GM18909 (cell line): ENCODE measurements around the gene DAPK2.

Experiments
- ATAC-seq: cut with Tn5 transposase; IDR thresholded peaks from one replicate; pipeline ENCODE4 v1.9.1; 2021; ENCODE audit warnings: mild to moderate bottlenecking; ENCODE audit not compliant: unreplicated experiment, poor library complexity

Gene DAPK2

DNA sequence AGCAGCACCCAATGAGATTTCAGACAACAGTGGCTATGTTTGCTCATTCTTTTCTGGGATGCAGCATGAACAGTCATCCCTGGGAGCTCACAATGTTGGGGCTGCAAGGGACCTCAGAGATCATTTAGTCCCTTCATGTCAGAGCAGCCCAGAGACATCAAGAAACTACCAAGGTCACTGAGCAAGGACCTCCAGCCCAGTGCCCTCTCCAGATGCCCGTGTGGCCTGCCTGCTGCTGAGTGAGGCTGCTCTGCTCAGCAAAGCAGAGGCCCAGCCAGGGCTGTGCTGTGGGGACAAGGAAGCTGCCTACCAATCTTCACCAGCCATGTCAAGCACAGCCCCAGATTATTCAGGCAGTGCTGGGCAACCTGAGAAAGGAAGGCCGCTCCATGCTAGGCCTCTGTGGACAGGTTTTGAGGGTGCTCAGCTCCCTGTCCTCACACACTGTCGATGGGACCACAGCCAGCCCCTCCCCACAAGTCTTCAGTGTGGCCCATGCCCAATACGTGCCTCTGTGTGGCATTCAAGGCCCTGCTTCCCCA, 99.7 kb downstream of the DAPK2 start:
- no peak for ATAC-seq

- ATAC-seq = no peak
Measured at GRCh38 chr15:63945838-63946298, 100.4 kb downstream of the DAPK2 start.

DNA sequence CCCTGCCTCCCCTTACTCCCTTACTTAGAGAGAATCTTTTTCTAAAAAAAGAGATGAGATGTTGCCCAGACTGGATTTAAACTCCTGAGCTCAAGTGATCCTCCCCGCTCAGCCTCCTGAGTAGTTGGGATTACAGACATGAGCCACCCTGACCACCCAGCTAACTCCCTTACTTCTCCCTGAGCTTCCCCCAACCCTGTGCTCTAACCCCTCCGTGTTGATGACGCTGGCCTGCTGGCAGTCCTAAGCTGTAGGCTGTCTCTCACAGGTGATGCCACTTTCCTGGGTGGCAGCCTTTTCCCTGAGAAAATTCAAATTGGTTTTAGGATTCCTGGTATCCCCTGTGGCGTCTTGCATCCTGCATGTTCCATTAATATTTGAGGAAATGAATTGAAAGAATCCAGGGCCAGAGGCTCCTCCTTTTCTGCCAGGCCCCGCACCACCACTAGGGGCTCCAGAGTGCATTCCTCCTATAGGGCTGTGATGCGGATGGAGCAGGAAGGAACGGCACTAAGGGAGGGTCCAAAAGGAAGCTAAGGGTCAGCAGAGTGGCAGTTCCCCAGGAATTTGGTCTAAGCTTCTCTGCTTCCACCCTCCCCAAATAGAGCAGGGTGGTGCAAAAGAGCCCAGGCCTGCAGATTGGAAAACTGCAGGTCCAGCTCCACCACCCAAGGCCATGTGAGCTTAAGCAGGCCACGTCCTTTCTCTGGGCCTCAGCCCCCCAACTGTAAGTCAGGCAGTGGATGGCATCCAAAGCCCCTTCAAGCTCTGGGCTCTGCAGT, 101.1 kb downstream of the DAPK2 start:
- no peak for ATAC-seq

DNA sequence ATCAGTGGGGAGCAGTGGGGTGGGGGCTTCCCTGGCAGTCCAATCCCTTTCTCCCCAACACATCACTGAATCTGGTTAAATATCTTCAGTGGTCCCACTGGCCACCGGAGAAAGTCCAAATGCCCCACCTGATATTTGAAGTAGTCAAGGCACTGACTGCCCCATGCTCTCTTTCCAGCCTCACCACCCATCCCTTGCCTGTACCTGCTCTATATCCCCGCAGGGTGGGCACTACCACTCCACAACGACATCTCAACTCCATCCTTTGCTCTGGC, 101.7 kb downstream of the DAPK2 start:
- no peak for ATAC-seq

DNA sequence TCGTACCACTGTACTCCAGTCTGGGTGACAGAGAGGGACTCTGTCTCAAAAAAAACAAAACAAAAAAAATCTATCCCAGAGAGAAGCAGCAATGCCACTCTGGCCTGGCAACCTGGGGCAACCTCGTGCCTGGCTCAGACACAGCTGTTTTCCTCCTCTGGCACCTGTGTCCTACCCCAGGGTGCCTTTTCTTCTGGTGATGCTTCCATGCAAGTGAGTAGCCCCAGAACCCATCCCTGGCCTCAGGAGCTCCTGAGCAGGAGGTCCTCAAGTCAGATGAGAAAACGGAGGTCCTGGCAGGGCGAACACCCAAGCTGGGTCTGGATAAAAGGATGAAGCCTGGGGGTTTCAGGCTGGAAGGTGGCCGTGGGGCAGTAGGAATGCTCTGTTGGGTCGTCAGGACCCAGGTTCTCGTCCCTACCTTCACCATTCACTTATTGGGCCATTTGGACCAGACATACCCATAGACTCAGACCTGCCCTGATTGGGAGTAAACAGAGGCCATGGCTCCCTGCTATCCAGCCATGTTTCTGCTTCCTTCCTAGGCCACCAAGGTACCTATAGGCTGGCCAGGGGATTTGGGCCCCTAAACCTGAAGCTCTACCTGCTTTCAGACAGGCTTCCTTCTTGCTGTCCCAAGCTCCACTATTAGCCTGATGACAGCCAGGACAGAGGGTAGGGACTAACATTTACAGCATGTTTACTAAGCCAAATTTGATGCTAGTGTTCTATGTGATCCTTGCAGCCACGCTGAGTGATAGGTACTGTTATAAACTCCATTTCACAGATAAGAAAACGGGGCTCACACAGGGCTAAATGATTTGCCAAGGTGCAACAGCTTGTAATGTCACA, 102.2 kb downstream of the DAPK2 start:
- no peak for ATAC-seq

- no peak for ATAC-seq
Measured at GRCh38 chr15:63942486-63943365, 103.6 kb downstream of the DAPK2 start.

- no peak for ATAC-seq
Measured at GRCh38 chr15:63941698-63942465, 104.4 kb downstream of the DAPK2 start.

DNA sequence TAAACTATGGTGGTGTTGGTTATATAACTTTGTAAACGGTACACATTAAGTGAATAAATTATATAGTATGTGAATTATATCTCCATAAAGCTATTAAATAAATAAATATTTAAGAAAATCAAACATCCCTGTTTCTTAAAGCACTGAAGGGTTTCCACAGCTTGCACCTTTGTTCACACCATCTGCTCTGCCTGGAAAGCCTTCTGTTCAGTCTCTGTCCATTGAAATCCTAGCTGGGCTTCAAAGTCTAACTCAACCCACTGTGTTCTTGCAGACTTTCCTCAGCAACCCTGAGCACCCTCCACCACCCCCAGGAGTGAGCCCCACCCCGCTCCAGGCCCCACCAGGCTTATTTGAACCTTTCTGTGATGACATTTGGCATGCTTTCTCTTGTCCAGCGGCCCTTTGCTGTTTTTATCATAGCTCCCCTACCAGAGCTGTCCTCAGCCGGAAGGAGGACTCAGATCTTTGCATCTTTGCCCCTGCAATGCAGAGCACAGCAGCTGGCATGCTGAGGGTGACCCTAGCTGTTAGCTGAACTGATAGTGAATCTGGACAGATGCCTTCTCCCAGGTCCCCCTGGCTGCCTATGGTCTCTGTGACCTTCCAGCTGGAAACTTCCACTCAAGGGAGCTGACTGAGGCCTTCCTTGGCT, 105.2 kb downstream of the DAPK2 start:
- ATAC-seq = no peak

DNA sequence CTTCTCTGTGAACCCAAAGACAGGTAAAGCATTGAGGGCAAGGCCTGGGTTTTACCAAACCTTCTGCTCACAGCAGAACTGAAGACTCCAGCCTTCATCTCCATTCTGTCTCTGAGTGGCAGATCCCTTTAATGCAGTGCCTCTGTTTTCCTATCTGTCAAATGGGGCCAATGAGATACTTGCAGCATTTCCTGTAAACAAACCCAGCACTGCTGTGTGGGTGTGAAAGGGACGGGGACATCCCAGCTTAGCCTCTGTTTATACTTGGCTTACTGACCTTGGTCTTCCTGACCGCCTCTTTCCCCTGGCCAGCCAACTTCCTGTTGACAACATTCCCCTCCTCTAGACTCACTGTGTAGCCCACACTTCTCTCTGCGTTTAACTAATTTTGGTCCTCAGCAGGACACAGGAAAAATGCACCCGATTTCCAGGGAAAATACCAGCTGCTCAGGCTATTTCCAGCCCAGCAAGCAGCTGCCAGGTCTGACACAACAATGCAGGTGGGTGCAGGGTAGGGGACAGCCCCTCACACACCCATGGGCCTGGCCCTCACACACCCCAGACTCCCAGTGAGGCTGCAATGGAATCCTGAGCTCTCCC, 106.7 kb downstream of the DAPK2 start:
- ATAC-seq = no peak

GRCh38 chr15:63938486-63939061, 107.7 kb downstream of the DAPK2 start:
- ATAC-seq = no peak

GRCh38 chr15:63933522-63933921, 112.8 kb downstream of the DAPK2 start:
- ATAC-seq = no peak

DNA sequence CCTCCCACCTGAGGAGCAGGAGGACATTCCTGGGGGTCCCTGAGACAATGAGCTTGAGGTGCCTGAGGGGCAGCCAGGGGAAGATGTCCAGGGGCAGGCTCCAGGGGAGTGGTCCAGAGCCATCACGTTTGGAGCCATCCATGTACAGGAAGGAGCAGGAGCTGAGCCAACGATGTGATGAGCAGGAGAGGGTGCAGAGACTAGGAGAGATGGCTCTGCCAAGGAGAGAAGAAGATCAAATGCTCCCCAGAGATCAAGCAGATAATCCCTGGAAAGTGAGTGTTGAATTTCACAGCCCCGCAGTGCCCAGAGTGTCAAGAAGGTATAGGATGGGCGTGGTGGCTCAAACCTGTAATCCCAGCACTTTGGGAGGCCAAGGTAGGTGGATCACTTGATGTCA, 114.7 kb downstream of the DAPK2 start:
- no peak for ATAC-seq

DNA sequence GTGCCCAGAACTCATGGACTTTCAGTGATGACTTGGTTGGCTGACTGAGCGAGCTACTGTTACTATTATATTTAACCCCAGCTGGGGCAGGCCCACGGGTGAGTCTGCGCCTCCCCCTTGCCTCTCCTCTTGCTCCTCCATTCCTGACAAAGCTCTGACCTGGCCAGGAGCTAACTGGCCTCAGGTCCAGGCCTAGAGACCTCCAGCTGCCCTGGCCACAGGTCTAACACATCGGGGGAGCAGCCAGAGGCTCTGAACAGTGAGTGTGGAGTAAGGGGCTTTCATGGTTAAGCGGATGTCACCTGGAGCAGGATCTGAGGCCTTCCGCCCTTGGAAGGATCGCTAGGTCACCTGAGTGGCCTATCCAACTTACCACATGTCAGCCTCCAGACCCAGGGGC, 116.3 kb downstream of the DAPK2 start:
- ATAC-seq = no peak

DNA sequence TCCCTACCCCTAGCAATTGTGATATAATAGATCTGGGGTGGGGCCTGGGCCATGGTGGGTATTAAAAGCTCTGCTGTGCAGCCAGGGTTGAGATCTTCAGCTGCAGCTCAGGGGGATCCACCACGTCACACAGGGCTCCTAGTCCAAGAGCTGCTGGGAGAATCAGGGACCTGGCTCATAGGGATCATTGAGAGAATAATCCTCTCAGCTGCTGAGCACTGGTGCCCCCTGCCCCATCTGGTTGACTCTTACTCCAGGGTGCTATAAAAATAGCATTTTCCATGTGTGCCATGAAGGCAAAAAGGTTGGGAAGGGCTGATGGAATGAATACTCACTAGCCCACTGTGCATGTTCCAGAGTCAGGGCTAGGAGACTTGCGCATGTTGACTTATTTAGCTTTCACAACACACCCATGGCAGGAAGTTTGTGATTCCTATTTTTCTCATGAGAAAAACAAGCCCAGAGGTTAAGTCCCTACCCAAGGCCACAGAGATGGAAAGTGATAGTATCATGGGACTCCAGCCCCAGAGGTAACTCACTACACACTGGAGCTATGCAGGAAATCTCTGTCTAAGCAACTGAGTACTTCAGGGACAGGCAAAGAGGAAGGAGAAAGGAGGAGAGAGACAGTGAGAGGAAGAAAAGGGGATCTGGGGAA, 118.0 kb downstream of the DAPK2 start:
- no peak for ATAC-seq

DNA sequence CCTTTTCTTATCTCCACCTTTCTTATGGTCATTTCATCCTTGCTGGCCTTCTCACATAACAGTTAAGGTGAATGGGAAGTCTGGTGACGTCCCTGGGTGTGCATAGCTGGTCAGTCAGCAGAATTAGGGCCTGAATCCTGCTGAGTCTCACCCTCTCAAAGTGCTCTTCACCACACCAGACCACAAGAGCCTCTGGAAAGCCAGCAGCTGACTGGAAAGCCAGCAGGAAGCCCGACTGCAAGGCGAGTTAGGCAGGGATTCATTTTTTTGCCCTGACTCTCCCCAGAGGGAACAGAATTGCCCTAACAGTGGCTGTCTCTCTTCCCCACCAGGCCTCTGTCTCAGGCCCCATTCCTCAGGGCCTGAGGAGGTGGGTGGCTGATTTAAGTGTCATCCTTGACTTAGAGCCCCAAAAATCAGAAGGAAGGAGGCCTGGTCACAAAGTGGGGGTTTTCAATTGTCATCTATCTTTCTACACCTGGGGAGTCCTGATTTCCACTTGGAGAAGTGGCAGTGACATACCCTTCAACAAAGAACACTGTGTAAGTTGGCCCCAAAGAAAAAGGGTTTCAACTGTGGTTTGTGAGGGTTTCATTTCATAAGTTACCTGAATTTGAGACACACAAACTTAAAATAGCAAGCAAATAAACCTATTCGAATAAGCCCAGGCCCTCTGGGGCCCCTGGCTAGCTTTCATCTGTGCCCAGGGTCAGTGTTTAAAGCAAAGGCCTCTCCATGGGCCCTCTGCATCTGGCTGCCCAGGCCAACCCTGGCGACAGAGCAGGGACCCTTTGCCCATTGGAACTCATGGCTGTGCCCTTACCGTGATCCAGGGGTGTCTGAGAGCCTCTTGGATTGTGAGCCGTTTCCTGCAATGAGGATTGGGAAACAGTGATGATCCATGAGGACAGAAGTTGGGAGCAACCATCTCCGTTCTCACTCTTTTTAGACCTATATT, 122.0 kb downstream of the DAPK2 start:
- ATAC-seq = no peak

GRCh38 chr15:63922916-63923315, 123.4 kb downstream of the DAPK2 start:
- no peak for ATAC-seq
